Stomach (tissue), 9 donors: ENCODE measurements around the gene DENND2A. TPM values are rescaled to one million over a fixed set of nuclear protein-coding genes. Genes with fewer than 3 reads are reported as not detected.

Experiments
- DNase-seq, 2 donors: peaks; one replicate each; pipeline versions ENCODE4 v3.0.0 to v3.0.0-alpha.2; 2013 to 2019
- H3K27ac ChIP-seq, 5 donors: fragments of 200-600 bp in 4 of 5; sonication (generic) in 4 of 5; one replicate each; pipeline ENCODE4 v1.5.1; 2013 to 2019; ENCODE audit warnings: mild to moderate bottlenecking in 1 of 5, moderate library complexity in 1 of 5
- H3K27me3 ChIP-seq, 3 donors: fragments of 200-600 bp; sonication (generic); one replicate each; pipeline ENCODE4 v1.5.1; 2017 to 2019; ENCODE audit warnings: mixed run types in 1 of 3
- H3K36me3 ChIP-seq, 4 donors: fragments of 200-600 bp; sonication (generic); 1 replicate in 3 of 4; 2 replicates in 1 of 4; pipeline ENCODE4 v1.5.1; 2016 to 2019
- H3K4me1 ChIP-seq, 4 donors: fragments of 200-600 bp; sonication (generic); one replicate each; pipeline ENCODE4 v1.5.1; 2016 to 2019
- H3K4me3 ChIP-seq, 4 donors: fragments of 200-600 bp; sonication (generic) in 3 of 4; one replicate each; pipeline ENCODE4 v1.5.1; 2016 to 2019; ENCODE audit warnings: mild to moderate bottlenecking in 1 of 4
- H3K9me3 ChIP-seq, 4 donors: fragments of 200-600 bp; sonication (generic); one replicate each; pipeline ENCODE4 v1.5.1; 2016 to 2019
- EP300 ChIP-seq: sonication (generic); formaldehyde crosslinking; IDR thresholded peaks from one replicate; pipeline ENCODE4 v1.6.1; 2017; ENCODE audit warnings: antibody characterized with exemption
- POLR2A ChIP-seq, 4 donors: fragments of 450-650 bp; IDR thresholded peaks; one replicate each; pipeline ENCODE4 v1.6.1; 2016; ENCODE audit warnings: antibody characterized with exemption in 4 of 4, control low read depth in 2 of 4, mild to moderate bottlenecking in 1 of 4, moderate library complexity in 1 of 4
- POLR2AphosphoS5 ChIP-seq, 3 donors: sonication (generic); formaldehyde crosslinking; IDR thresholded peaks; one replicate each; pipeline ENCODE4 v1.6.1; 2016; ENCODE audit warnings: antibody characterized with exemption in 3 of 3
- WGBS, 5 donors: extraction: QIAGEN DNeasy Blood & Tissue Kit in 3 of 5; methylation state at CpG; one replicate each; pipeline versions ENCODE4 v1.1.5 to v1.1.7; 2013 to 2018; 5-methylcytosine and 5-hydroxymethylcytosine counted together
- intact Hi-C: fragments of 100-400 bp; cut with DNase I; formaldehyde crosslinking; loops from one replicate; pipeline ENCODE4 v1.15.1; 2023; ENCODE audit warnings: low total_unique reads
- polyA plus RNA-seq, 3 donors: library from polyadenylated mRNA; stranded (reverse); fragments of 200-250 nt; gene quantifications; one replicate each; pipeline ENCODE4 v1.2.3, GENCODE V29; 2013
- total RNA-seq, 5 donors: library from RNA; depleted of rRNA; stranded (reverse); fragments of >200 nt; gene quantifications; one replicate each; pipeline versions ENCODE4 v1.1.0 to v1.2.3, GENCODE V29; 2014 to 2016
- TF ChIP-seq, protein P1 (sequence below), 7 experiments: fragments of 450-650 bp in 4 of 7; fragments of 200-600 bp in 3 of 7; sonication (generic) in 3 of 7; IDR thresholded peaks; one replicate each; pipeline ENCODE4 v1.5.1; 2016 to 2019; ENCODE audit warnings: antibody characterized with exemption in 7 of 7, control low read depth in 2 of 7, mild to moderate bottlenecking in 1 of 7
- donor health status: healthy with polysubstance abuse.
- donor health status: Bipolar disorder and iron deficiency.
- donor health status: healthy.

The DENND2A gene
- total and polyA plus RNA-seq, 8 donors = 1.8 to 17.8 (median 6.5) TPM

DNA sequence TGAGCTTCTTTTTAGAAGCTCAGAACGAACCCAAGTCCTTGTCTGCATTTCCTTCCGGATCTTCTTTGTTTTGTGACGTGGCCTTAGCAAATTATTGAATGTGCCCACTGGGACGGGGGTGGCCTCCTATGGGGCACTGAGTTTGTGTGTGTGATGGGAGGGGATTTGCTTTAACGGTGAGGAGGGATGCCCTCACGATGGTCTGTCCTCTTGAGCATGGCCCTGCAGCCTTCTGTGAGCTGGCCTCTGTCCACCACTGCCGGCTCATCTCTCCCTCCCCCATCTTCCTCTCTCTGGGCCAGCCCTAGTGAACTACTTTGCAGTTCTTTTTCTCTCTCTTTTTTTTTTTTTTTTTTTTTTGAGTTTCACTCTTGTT is 98.4 kb downstream of the DENND2A start:
- Histone ChIP-seq H3K36me3 (peaks cover 0 to 19% (median 9%) of the 10 kb centered on the region in 4 donors), H3K9me3 (no peaks in the 10 kb centered on the region), H3K4me3 (no peak overlapping the region), H3K27ac (peak overlapping the region in 4 of 5 donors; percentile 50 to 71 (median 52)), H3K27me3 (no peaks in the 10 kb centered on the region), H3K4me1 (peaks cover 4 to 23% (median 12%) of the 10 kb centered on the region in 4 donors)
- TF ChIP-seq POLR2A (IDR thresholded peaks at IDR 0.05) (no peak), EP300 (no peak)
- peak in 1 of 2 donors; percentile 76 for DNase-seq
- intact Hi-C loops = no loop called here
- WGBS, 5 donors = 39 to 64% (median 52%) methylated on average over 7 of the region's 7 CpGs

- peak; percentile 37 to 79 for DNase-seq
- peaks cover 0 to 19% (median 9%) of the 10 kb centered on the region in 4 donors for H3K36me3 ChIP-seq
- peak overlapping the region in 4 of 5 donors; percentile 50 to 71 (median 56) for H3K27ac ChIP-seq
- 21 to 25% (median 22%) methylated on average over 17 of the region's 17 CpGs for WGBS, 5 donors
- no peaks in the 10 kb centered on the region for H3K9me3 ChIP-seq
- no peak overlapping the region for H3K4me3 ChIP-seq
- TF ChIP-seq POLR2A (IDR thresholded peaks at IDR 0.05) (no peak), POLR2AphosphoS5 (IDR thresholded peaks at IDR 0.05) (no peak), EP300 (no peak)
- TF ChIP-seq, protein P1, sequence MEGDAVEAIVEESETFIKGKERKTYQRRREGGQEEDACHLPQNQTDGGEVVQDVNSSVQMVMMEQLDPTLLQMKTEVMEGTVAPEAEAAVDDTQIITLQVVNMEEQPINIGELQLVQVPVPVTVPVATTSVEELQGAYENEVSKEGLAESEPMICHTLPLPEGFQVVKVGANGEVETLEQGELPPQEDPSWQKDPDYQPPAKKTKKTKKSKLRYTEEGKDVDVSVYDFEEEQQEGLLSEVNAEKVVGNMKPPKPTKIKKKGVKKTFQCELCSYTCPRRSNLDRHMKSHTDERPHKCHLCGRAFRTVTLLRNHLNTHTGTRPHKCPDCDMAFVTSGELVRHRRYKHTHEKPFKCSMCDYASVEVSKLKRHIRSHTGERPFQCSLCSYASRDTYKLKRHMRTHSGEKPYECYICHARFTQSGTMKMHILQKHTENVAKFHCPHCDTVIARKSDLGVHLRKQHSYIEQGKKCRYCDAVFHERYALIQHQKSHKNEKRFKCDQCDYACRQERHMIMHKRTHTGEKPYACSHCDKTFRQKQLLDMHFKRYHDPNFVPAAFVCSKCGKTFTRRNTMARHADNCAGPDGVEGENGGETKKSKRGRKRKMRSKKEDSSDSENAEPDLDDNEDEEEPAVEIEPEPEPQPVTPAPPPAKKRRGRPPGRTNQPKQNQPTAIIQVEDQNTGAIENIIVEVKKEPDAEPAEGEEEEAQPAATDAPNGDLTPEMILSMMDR (IDR thresholded peaks at IDR 0.05) = no peak
- intact Hi-C loops = no loop called here
- H3K4me1 ChIP-seq = peaks cover 4 to 23% (median 12%) of the 10 kb centered on the region in 4 donors
- H3K27me3 ChIP-seq = no peaks in the 10 kb centered on the region
Measured at GRCh38 chr7:140541513-140542227, 98.9 kb downstream of the DENND2A start.

GRCh38 chr7:140541176-140541512 is 99.5 kb downstream of the DENND2A start:
- Histone ChIP-seq H3K9me3 (no peaks in the 10 kb centered on the region), H3K4me1 (peaks cover 4 to 23% (median 12%) of the 10 kb centered on the region in 4 donors), H3K4me3 (no peak overlapping the region), H3K27me3 (no peaks in the 10 kb centered on the region), H3K27ac (peak overlapping the region in 4 of 5 donors; percentile 50 to 71 (median 56)), H3K36me3 (peaks cover 0 to 15% (median 9%) of the 10 kb centered on the region in 4 donors)
- intact Hi-C loops = no loop called here
- TF ChIP-seq POLR2AphosphoS5 (IDR thresholded peaks at IDR 0.05) (no peak), POLR2A (IDR thresholded peaks at IDR 0.05) (no peak), EP300 (no peak)
- TF ChIP-seq, protein P1 (IDR thresholded peaks at IDR 0.05) = no peak
- DNase-seq = no peak
- 58 to 90% (median 66%) methylated on average over 4 of the region's 4 CpGs for WGBS, 5 donors

- WGBS, 5 donors = 70 to 77% (median 72%) methylated on average over 18 of the region's 18 CpGs
Measured at GRCh38 chr7:140540136-140540777, 100.4 kb downstream of the DENND2A start.

More at GRCh38 chr7:140540136-140540777, 100.4 kb downstream of the DENND2A start:
- peaks cover 4 to 23% (median 12%) of the 10 kb centered on the region in 4 donors for H3K4me1 ChIP-seq
- H3K36me3 ChIP-seq = peaks cover 0 to 8% (median 5%) of the 10 kb centered on the region in 4 donors
- TF ChIP-seq, protein P1 (IDR thresholded peaks at IDR 0.05) = no peak
- TF ChIP-seq POLR2AphosphoS5 (IDR thresholded peaks at IDR 0.05) (no peak), POLR2A (IDR thresholded peaks at IDR 0.05) (no peak), EP300 (no peak)
- no peaks in the 10 kb centered on the region for H3K9me3 ChIP-seq
- intact Hi-C loops = no loop called here
- no peaks in the 10 kb centered on the region for H3K27me3 ChIP-seq
- peak in 1 of 2 donors; percentile 34 for DNase-seq
- peak overlapping the region in 1 of 5 donors; percentile 71 for H3K27ac ChIP-seq
- no peak overlapping the region for H3K4me3 ChIP-seq
